Stimulated activated CD4-positive, alpha-beta T cell treated with anti-CD3 and anti-CD28 coated beads, Interleukin-4, amount 100 ng/mL, for 1 hour (primary cell): ENCODE data around the gene PCDHA12.
"Not testable (repeated sequence)": the region's sequence is repeated elsewhere in the genome, so short reads cannot be mapped to it uniquely, and the experiment has no call there.

Experiments used
- DNase-seq: peaks from one replicate; pipeline ENCODE4 v3.0.0-alpha.2; 2020

The PCDHA12 gene, protein sequence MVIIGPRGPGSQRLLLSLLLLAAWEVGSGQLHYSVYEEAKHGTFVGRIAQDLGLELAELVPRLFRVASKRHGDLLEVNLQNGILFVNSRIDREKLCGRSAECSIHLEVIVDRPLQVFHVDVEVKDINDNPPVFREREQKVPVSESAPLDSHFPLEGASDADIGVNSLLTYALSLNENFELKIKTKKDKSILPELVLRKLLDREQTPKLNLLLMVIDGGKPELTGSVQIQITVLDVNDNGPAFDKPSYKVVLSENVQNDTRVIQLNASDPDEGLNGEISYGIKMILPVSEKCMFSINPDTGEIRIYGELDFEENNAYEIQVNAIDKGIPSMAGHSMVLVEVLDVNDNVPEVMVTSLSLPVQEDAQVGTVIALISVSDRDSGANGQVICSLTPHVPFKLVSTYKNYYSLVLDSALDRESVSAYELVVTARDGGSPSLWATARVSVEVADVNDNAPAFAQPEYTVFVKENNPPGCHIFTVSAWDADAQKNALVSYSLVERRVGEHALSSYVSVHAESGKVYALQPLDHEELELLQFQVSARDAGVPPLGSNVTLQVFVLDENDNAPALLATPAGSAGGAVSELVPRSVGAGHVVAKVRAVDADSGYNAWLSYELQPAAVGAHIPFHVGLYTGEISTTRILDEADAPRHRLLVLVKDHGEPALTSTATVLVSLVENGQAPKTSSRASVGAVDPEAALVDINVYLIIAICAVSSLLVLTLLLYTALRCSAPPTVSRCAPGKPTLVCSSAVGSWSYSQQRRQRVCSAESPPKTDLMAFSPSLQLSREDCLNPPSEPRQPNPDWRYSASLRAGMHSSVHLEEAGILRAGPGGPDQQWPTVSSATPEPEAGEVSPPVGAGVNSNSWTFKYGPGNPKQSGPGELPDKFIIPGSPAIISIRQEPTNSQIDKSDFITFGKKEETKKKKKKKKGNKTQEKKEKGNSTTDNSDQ

DNA sequence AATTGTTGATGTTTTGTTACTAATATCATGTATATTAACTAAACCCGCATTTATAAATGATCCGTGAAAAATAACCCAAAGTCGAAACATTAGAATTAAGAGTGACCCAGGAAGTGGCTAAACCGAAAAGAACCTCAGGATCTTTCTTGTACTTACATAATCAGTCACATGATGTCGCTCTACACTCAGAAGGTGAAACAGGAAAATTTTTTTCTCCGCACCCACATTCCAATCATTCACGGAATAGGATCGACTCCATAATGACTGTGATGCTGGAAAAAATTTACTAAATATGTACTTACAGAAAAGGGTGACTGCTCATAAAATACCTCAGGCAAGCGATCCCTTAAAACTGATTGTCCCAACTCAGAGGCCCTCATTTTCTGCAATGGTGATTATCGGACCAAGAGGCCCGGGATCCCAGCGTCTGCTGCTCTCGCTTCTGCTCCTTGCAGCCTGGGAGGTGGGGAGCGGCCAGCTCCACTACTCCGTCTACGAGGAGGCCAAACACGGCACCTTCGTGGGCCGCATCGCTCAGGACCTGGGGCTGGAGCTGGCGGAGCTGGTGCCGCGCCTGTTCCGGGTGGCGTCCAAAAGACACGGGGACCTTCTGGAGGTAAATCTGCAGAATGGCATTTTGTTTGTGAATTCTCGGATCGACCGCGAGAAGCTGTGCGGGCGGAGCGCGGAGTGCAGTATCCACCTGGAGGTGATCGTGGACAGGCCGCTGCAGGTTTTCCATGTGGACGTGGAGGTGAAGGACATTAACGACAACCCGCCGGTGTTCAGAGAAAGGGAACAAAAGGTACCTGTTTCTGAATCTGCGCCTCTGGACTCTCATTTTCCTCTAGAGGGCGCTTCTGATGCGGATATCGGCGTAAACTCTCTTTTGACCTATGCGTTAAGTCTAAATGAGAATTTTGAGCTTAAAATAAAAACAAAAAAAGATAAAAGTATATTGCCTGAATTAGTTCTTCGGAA, at the start of gene PCDHA12:
TSS of gene PCDHA12 (plus strand) at position 224 of the 981 bp plus-strand sequence. CDS start at position 389, 165 bp downstream.
- no peak for DNase-seq

DNA sequence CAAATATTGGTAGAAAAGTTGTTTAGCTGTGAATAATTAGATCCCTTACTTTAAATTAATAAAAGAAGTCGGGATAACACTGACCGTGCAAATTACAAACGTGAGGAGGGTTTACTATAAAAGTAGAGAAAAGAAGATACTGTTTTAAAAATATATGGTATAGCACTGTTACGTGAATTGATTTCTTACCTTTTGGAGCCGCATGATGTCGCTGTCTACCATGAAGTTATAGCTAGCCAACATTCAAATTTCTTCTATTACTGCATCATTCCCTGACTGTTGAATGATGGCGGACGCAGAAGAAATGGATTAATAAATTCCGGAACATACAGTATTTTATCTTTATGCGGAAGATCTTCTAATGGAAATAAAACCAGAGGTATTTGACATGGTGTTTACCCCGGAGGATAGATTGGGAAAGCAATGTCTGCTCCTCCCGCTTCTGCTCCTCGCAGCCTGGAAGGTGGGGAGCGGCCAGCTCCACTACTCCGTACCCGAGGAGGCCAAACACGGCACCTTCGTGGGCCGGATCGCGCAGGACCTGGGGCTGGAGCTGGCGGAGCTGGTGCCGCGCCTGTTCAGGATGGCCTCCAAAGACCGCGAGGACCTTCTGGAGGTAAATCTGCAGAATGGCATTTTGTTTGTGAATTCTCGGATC, 47.3 kb upstream of the PCDHA12 start, which contains the start of gene PCDHA6:
TSS of gene PCDHA6 (plus strand) at position 257 of the 658 bp plus-strand sequence. CDS start at position 389, 132 bp downstream.
- DNase-seq: no peak

DNA sequence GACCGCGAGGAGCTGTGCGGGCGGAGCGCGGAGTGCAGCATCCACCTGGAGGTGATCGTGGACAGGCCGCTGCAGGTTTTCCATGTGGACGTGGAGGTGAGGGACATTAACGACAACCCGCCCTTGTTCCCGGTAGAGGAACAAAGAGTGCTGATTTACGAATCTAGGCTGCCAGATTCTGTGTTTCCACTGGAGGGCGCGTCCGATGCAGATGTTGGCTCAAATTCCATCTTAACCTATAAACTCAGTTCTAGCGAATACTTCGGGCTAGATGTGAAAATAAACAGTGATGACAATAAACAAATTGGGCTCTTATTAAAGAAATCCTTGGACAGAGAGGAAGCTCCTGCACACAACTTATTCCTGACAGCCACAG, 46.8 kb upstream of the PCDHA12 start:
- no peak for DNase-seq

DNA sequence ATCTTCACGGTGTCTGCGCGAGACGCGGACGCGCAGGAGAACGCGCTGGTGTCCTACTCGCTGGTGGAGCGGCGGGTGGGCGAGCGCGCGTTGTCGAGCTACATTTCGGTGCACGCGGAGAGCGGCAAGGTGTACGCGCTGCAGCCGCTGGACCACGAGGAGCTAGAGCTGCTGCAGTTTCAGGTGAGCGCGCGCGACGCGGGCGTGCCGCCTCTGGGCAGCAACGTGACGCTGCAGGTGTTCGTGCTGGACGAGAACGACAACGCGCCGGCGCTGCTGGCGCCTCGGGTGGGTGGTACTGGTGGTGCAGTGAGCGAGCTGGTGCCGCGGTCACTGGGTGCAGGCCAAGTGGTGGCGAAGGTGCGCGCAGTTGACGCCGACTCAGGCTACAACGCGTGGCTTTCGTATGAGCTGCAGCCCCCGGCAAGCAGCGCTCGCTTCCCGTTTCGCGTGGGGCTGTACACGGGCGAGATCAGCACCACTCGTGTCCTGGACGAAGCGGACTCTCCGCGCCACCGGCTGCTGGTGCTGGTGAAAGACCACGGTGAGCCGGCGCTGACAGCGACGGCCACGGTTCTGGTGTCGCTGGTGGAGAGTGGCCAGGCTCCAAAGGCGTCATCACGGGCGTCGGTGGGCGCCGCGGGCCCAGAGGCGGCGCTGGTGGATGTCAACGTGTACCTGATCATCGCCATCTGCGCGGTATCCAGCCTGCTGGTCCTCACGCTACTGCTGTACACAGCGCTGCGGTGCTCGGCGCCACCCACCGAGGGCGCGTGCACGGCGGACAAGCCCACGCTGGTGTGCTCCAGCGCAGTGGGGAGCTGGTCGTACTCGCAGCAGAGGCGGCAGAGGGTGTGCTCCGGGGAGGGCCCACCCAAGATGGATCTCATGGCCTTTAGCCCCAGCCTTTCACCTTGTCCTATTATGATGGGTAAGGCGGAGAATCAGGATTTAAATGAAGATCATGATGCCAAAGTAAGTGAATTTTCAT, 45.3 kb upstream of the PCDHA12 start:
- not testable (repeated sequence) for DNase-seq

DNA sequence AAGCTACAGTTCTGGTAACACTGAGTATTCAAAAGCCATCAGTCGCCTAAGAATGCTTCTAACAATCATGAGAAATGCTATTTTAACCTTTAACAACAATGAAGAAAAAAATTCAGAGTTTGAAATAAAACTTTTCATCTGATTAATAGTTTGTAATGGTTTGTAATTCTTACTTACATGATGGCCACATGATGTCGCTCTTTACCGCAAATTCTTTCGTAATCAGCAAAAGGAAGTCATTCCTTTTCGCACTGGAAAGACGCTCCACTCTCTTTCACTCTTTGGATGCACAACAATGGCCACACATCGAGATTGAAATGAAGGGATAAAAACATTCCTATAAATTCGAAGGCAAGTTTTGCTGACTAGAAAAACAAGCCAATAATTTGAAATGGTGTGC, 41.1 kb upstream of the PCDHA12 start, which contains the start of gene PCDHA7:
TSS of gene PCDHA7 (plus strand) at position 277 of the 400 bp plus-strand sequence. CDS start at position 392, 115 bp downstream.
- DNase-seq: no peak

DNA sequence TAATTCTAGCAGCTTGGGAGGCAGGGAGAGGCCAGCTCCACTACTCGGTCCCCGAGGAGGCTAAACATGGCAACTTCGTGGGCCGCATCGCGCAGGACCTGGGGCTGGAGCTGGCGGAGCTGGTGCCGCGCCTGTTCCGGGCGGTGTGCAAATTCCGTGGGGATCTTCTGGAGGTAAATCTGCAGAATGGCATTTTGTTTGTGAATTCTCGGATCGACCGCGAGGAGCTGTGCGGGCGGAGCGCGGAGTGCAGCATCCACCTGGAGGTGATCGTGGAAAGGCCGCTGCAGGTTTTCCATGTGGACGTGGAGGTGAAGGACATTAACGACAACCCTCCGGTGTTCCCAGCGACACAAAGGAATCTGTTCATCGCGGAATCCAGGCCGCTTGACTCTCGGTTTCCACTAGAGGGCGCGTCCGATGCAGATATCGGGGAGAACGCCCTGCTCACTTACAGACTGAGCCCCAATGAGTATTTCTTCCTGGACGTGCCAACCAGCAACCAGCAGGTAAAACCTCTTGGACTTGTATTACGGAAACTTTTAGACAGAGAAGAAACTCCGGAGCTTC, 40.6 kb upstream of the PCDHA12 start:
- DNase-seq: not testable (repeated sequence)

DNA sequence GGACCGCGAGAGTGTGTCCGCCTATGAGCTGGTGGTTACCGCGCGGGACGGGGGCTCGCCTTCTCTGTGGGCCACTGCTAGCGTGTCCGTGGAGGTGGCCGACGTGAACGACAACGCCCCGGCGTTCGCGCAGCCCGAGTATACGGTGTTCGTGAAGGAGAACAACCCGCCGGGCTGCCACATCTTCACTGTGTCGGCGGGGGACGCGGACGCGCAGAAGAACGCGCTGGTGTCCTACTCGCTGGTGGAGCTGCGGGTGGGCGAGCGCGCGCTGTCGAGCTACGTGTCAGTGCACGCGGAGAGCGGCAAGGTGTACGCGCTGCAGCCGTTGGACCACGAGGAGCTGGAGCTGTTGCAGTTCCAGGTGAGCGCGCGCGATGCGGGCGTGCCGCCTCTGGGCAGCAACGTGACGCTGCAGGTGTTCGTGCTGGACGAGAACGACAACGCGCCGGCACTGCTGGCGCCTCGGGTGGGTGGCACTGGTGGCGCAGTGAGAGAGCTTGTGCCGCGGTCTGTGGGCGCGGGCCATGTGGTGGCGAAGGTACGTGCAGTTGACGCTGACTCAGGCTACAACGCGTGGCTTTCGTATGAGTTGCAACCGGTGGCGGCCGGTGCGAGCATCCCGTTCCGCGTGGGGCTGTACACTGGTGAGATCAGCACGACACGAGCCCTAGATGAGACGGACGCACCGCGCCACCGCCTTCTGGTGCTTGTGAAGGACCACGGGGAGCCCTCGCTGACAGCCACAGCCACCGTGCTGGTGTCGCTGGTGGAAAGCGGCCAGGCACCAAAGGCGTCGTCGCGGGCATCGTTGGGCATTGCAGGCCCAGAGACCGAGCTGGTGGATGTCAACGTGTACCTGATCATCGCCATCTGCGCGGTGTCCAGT, 39.2 kb upstream of the PCDHA12 start:
- DNase-seq: no peak

DNA sequence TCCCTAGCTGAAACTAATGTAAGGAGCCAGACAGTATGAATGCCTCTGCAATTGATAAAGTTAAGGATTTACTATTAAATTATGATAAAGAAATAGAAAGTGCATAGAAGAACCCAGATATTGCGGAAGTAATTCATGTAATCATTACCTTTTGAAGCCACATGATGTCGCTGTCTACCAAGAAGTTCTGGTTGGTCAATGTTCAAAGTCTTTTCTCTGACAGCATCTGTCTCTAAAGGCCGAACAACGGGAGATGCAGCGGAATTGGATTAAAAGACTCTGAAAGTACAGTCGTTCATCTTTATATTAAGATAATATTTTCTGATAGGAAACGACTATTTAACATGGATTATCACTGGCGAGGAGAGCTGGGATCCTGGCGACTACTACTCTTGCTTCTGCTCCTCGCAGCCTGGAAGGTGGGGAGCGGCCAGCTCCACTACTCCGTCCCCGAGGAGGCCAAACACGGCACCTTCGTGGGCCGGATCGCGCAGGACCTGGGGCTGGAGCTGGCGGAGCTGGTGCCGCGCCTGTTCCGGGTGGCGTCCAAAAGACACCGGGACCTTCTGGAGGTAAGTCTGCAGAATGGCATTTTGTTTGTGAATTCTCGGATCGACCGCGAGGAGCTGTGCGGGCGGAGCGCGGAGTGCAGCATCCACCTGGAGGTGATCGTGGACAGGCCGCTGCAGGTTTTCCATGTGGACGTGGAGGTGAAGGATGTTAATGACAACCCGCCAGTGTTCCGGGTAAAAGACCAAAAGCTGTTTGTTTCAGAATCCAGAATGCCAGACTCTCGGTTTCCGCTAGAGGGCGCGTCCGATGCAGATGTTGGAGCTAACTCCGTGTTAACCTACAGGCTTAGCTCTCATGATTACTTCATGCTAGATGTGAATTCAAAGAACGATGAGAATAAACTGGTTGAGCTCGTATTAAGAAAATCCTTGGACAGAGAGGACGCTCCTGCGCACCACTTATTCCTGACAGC, 33.8 kb upstream of the PCDHA12 start, which contains the start of gene PCDHA8:
TSS of gene PCDHA8 (plus strand) at position 210 of the 985 bp plus-strand sequence. CDS start at position 345, 135 bp downstream.
- DNase-seq: no peak

DNA sequence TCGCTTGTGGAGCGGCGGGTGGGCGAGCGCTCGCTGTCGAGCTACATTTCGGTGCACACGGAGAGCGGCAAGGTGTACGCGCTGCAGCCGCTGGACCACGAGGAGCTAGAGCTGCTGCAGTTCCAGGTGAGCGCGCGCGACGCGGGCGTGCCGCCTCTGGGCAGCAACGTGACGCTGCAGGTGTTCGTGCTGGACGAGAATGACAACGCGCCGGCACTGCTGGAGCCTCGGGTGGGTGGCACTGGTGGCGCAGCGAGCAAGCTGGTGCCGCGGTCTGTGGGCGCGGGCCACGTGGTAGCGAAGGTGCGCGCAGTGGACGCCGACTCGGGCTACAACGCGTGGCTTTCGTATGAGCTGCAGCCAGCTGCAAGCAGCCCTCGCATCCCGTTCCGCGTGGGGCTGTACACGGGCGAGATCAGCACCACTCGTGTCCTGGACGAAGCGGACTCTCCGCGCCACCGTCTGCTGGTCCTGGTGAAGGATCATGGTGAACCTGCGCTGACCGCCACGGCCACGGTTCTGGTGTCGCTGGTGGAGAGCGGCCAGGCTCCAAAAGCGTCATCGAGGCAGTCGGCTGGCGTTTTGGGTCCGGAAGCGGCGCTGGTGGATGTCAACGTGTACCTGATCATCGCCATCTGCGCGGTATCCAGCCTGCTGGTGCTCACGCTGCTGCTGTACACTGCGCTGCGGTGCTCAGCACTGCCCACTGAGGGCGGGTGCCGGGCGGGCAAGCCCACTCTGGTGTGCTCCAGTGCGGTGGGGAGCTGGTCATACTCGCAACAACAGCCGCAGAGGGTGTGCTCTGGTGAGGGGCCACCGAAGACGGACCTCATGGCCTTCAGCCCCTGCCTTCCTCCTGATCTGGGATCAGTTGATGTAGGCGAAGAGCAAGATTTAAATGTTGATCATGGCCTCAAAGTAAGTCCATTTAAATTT, 32.0 kb upstream of the PCDHA12 start:
- no peak for DNase-seq

DNA sequence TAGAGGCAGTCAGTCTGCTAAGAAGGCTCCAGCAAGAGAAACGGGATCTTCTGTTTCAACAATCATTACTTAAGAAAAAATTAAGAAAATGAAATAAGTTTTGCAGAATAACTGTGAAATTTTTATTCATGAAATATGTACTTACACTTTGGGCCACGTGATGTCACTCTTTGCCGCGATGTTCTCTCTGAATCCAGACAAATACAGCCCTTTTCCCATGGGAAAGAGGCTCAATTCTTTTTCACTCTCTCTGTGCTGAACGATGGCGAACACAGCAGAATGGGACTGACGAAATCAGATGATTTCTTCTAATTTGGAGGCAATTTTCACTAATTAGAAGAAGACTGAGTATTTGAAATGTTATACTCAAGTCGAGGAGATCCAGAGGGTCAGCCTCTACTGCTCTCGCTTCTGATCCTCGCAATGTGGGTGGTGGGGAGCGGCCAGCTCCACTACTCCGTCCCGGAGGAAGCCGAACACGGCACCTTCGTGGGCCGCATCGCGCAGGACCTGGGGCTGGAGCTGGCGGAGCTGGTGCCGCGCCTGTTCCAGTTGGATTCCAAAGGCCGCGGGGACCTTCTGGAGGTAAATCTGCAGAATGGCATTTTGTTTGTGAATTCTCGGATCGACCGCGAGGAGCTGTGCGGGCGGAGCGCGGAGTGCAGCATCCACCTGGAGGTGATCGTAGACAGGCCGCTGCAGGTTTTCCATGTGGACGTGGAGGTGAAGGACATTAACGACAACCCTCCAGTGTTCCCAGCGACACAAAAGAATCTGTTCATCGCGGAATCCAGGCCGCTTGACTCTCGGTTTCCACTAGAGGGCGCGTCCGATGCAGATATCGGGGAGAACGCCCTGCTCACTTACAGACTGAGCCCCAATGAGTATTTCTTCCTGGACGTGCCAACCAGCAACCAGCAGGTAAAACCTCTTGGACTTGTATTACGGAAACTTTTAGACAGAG, 26.7 kb upstream of the PCDHA12 start, which contains the start of gene PCDHA9:
TSS of gene PCDHA9 (plus strand) at position 244 of the 964 bp plus-strand sequence. CDS start at position 358, 114 bp downstream.
- DNase-seq: not testable (repeated sequence)

DNA sequence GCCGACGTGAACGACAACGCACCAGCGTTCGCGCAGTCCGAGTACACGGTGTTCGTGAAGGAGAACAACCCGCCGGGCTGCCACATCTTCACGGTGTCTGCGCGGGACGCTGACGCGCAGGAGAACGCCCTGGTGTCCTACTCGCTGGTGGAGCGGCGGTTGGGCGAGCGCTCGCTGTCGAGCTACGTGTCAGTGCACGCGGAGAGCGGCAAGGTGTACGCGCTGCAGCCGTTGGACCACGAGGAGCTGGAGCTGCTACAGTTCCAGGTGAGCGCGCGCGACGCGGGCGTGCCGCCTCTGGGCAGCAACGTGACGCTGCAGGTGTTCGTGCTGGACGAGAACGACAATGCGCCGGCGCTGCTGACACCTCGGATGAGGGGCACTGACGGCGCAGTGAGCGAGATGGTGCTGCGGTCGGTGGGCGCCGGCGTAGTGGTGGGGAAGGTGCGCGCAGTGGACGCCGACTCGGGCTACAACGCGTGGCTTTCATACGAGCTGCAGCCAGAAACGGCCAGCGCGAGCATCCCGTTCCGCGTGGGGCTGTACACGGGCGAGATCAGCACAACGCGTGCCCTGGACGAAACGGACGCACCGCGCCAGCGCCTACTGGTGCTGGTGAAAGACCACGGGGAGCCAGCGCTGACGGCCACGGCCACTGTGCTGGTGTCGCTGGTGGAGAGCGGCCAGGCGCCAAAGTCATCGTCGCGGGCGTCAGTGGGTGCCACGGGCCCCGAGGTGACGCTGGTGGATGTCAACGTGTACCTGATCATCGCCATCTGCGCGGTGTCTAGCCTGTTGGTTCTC, 25.1 kb upstream of the PCDHA12 start:
- not testable (repeated sequence) for DNase-seq

DNA sequence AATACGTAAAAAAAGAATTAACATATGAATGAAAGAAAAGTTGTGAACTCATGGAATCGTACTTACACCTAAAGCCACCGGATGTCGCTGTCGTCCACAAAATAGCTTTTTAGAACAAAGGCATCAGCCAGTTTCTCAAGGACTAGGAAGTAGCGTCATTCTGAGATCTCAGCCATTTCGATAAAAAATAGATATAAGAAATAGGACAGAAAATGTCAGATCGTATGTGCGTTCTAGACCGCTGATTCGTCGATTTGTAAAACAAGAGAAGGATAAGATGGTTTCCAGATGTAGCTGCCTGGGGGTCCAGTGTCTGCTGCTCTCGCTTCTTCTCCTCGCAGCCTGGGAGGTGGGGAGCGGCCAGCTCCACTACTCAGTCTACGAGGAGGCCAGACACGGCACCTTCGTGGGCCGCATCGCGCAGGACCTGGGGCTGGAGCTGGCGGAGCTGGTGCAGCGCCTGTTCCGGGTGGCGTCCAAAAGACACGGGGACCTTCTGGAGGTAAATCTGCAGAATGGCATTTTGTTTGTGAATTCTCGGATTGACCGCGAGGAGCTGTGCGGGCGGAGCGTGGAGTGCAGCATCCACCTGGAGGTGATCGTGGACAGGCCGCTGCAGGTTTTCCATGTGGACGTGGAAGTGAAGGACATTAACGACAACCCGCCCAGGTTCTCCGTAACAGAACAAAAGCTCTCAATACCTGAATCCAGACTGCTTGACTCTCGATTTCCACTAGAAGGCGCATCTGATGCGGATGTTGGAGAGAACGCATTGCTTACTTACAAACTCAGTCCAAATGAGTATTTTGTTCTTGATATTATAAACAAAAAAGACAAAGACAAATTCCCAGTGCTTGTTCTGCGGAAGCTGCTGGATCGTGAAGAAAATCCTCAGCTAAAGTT, 19.1 kb upstream of the PCDHA12 start, which contains the start of gene PCDHA10:
TSS of gene PCDHA10 (plus strand) at position 126 of the 903 bp plus-strand sequence. CDS start at position 278, 152 bp downstream.
- no peak for DNase-seq
